MM.1S (cell line): ENCODE data around the gene MFAP3L.

Experiments
- DNase-seq: peaks from one replicate; pipeline ENCODE4 v3.0.0-alpha.2; 2015
- H2AFZ ChIP-seq: fragments of 300-600 bp; sonication (generic); 2 replicates; pipeline ENCODE4 v1.6.0; 2016; ENCODE audit warnings: antibody characterized with exemption, low read length
- H3F3A ChIP-seq: fragments of 300-600 bp; sonication (generic); 2 replicates; pipeline ENCODE4 v1.6.1; 2016; ENCODE audit warnings: mild to moderate bottlenecking, antibody characterized with exemption, low read length, moderate library complexity, mixed read lengths; ENCODE audit not compliant: insufficient read depth
- H3K27ac ChIP-seq: fragments of 300-600 bp; sonication (generic); 2 replicates; pipeline ENCODE4 v1.5.1; 2016; ENCODE audit warnings: mild to moderate bottlenecking, low read length
- H3K27me3 ChIP-seq: fragments of 300-600 bp; sonication (generic); replicated peaks from 2 replicates; pipeline ENCODE4 v1.6.0; 2016; ENCODE audit warnings: low read length; ENCODE audit not compliant: insufficient read depth
- H3K36me3 ChIP-seq: fragments of 300-600 bp; sonication (generic); replicated peaks from 2 replicates; pipeline ENCODE4 v1.6.1; 2016; ENCODE audit warnings: mild to moderate bottlenecking, low read length, mixed read lengths; ENCODE audit not compliant: insufficient read depth
- H3K4me1 ChIP-seq: fragments of 300-600 bp; sonication (generic); 2 replicates; pipeline ENCODE4 v1.6.1; 2016; ENCODE audit warnings: low read length, mixed read lengths
- H3K4me2 ChIP-seq: fragments of 300-600 bp; sonication (generic); 2 replicates; pipeline ENCODE4 v1.6.0; 2016; ENCODE audit warnings: low read depth, low read length
- H3K4me3 ChIP-seq: fragments of 300-600 bp; sonication (generic); 2 replicates; pipeline ENCODE4 v1.5.1; 2016; ENCODE audit warnings: low read length, mixed read lengths
- H3K79me2 ChIP-seq: fragments of 300-600 bp; sonication (generic); 2 replicates; pipeline ENCODE4 v1.6.1; 2016; ENCODE audit warnings: mixed run types, low read length, mixed read lengths
- H3K9ac ChIP-seq: fragments of 300-600 bp; sonication (generic); 2 replicates; pipeline ENCODE4 v1.6.1; 2016; ENCODE audit warnings: low read length, mixed read lengths
- H3K9me2 ChIP-seq: fragments of 300-600 bp; sonication (generic); replicated peaks from 2 replicates; pipeline ENCODE4 v1.6.1; 2016; ENCODE audit warnings: mild to moderate bottlenecking, low read length, mixed read lengths; ENCODE audit not compliant: insufficient read depth
- H3K9me3 ChIP-seq: fragments of 300-600 bp; sonication (generic); replicated peaks from 2 replicates; pipeline ENCODE4 v1.6.1; 2016; ENCODE audit warnings: mild to moderate bottlenecking, low read length, mixed read lengths; ENCODE audit not compliant: insufficient read depth
- H4K20me1 ChIP-seq: fragments of 300-600 bp; sonication (generic); 2 replicates; pipeline ENCODE4 v1.6.1; 2016; ENCODE audit warnings: mild to moderate bottlenecking, low read length, moderate library complexity, mixed read lengths; ENCODE audit not compliant: insufficient read depth
- EZH2 ChIP-seq: fragments of 300-600 bp; sonication (generic); optimal IDR thresholded peaks from 2 replicates; pipeline ENCODE3; 2017; ENCODE audit warnings: low read depth, mild to moderate bottlenecking, antibody characterized with exemption, low read length, mixed read lengths
- EZH2phosphoT487 ChIP-seq: fragments of 300-600 bp; sonication (generic); IDR thresholded peaks from 2 replicates; pipeline ENCODE4 v1.6.1; 2018; ENCODE audit warnings: antibody characterized with exemption, low read length
- TF ChIP-seq, protein P1 (sequence below): fragments of 300-600 bp; sonication (generic); IDR thresholded peaks from 2 replicates; pipeline ENCODE4 v1.5.1; 2016; ENCODE audit warnings: antibody characterized with exemption, low read length, mixed read lengths

The MFAP3L gene

DNA sequence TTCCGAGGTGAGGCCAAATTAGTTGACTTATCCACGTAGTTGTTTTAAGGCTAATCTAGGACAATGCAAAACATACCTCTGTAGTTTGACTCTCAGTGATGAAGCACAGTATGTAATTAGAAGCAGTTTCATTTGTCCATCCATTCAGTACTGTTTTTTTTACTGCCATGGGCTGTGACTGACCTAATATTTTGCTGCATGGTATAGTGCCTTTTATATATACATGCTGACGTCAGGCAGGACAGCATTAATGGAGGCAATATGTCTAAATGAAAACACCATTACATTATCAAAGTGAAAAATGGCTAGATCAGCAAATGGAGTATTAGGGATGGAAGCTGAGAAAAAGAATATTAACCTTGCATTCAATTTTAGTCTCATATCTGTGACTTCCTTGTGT, 66.9 kb downstream of the MFAP3L start:
- no peak overlapping the region for H3K4me2 ChIP-seq
- TF ChIP-seq, protein P1, sequence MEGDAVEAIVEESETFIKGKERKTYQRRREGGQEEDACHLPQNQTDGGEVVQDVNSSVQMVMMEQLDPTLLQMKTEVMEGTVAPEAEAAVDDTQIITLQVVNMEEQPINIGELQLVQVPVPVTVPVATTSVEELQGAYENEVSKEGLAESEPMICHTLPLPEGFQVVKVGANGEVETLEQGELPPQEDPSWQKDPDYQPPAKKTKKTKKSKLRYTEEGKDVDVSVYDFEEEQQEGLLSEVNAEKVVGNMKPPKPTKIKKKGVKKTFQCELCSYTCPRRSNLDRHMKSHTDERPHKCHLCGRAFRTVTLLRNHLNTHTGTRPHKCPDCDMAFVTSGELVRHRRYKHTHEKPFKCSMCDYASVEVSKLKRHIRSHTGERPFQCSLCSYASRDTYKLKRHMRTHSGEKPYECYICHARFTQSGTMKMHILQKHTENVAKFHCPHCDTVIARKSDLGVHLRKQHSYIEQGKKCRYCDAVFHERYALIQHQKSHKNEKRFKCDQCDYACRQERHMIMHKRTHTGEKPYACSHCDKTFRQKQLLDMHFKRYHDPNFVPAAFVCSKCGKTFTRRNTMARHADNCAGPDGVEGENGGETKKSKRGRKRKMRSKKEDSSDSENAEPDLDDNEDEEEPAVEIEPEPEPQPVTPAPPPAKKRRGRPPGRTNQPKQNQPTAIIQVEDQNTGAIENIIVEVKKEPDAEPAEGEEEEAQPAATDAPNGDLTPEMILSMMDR: no peak
- no peak for TF ChIP-seq EZH2
- no peak for TF ChIP-seq EZH2phosphoT487
- no peak overlapping the region for H3K4me3 ChIP-seq
- no peaks in the 10 kb centered on the region for H3K9me2 ChIP-seq
- H3K4me1 ChIP-seq: no peaks in the 10 kb centered on the region
- no peaks in the 10 kb centered on the region for H3K79me2 ChIP-seq
- no peak overlapping the region for H2AFZ ChIP-seq
- no peak for DNase-seq
- H3K27me3 ChIP-seq: no peaks in the 10 kb centered on the region
- H3K36me3 ChIP-seq: no peaks in the 10 kb centered on the region
- H3F3A ChIP-seq: no peaks in the 10 kb centered on the region
- no peaks in the 10 kb centered on the region for H3K9me3 ChIP-seq
- H4K20me1 ChIP-seq: no peaks in the 10 kb centered on the region
- no peak overlapping the region for H3K27ac ChIP-seq
- no peak overlapping the region for H3K9ac ChIP-seq

GRCh38 chr4:169958629-169959028, 67.6 kb downstream of the MFAP3L start:
- Histone ChIP-seq H3K4me1 (no peaks in the 10 kb centered on the region), H3K9me2 (no peaks in the 10 kb centered on the region), H2AFZ (no peak overlapping the region), H3K4me3 (no peak overlapping the region), H3K79me2 (no peaks in the 10 kb centered on the region), H3K27ac (no peak overlapping the region), H3K9ac (no peak overlapping the region), H3K36me3 (no peaks in the 10 kb centered on the region), H3K4me2 (no peak overlapping the region), H3K9me3 (no peaks in the 10 kb centered on the region), H3F3A (no peaks in the 10 kb centered on the region), H3K27me3 (no peaks in the 10 kb centered on the region), H4K20me1 (no peaks in the 10 kb centered on the region)
- no peak for TF ChIP-seq EZH2
- TF ChIP-seq EZH2phosphoT487: no peak
- TF ChIP-seq, protein P1: no peak
- no peak for DNase-seq

DNA sequence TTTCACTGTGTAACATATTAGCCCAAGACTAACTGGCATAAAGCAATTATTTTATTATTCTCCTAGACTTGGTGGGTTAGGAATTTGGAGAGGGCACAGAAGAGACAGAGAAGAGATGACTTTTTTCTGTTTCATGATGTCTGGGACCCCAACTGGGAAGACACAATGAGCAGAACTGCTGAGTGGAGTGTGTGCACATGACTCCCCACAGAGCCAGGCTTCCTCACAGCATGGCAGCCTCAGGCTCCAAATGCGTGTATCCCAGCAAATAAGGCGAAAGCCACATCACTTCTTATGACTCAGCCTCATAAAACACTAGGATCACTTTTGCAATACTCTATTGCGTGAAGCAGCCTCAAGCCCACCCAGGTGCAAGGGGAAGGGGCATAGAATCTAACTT, 68.4 kb downstream of the MFAP3L start:
- TF ChIP-seq EZH2phosphoT487: no peak
- TF ChIP-seq, protein P1: no peak
- no peak for TF ChIP-seq EZH2
- Histone ChIP-seq H3K4me1 (peaks cover 2% of the 10 kb centered on the region; the same call in 1 of the 2 replicates), H3K27ac (no peak overlapping the region), H3K9ac (no peak overlapping the region), H3K4me3 (no peak overlapping the region), H4K20me1 (no peaks in the 10 kb centered on the region), H3K4me2 (no peak overlapping the region), H3K36me3 (no peaks in the 10 kb centered on the region), H3K27me3 (no peaks in the 10 kb centered on the region), H3K79me2 (no peaks in the 10 kb centered on the region), H3F3A (no peaks in the 10 kb centered on the region), H2AFZ (no peak overlapping the region), H3K9me3 (no peaks in the 10 kb centered on the region), H3K9me2 (no peaks in the 10 kb centered on the region)
- no peak for DNase-seq
